H54 (cell line): Measurements from ENCODE around the gene CLK2.

Experiments used
- DNase-seq: peaks from one replicate; pipeline ENCODE4 v3.0.0; 2011; ENCODE audit warnings: low spot score, mixed read lengths; ENCODE audit not compliant: insufficient read length
- FAIRE-seq: peaks from 3 replicates; lab custom pipeline; 2011; peaks lifted over from hg19 to GRCh38; lab: Jason Lieb, UNC
- POLR2A ChIP-seq: IDR thresholded peaks from 2 replicates; pipeline ENCODE4 v1.6.1; 2011; ENCODE audit warnings: low read depth, mild to moderate bottlenecking, low read length

Gene CLK2

GRCh38 chr1:155266553-155266952, 6.8 kb downstream of the CLK2 start:
- DNase-seq, result no peak
- no peak for FAIRE-seq
- no peak for TF ChIP-seq POLR2A

GRCh38 chr1:155263067-155263466, 10.2 kb downstream of the CLK2 start:
- DNase-seq (no peak), FAIRE-seq (no peak)
- no peak for TF ChIP-seq POLR2A

- peak; percentile 68 for FAIRE-seq
- peak; percentile 97 for DNase-seq
- peak; percentile 82 for TF ChIP-seq POLR2A
Measured at GRCh38 chr1:155261852-155262673, 11.2 kb downstream of the CLK2 start, which contains the start of gene SCAMP3. Gene SCAMP3 (minus strand): TSS chr1:155262360. CDS start chr1:155262151, 209 bp downstream.

GRCh38 chr1:155261493-155261851, 11.8 kb downstream of the CLK2 start:
- no peak for FAIRE-seq

GRCh38 chr1:155260276-155260675, 13.0 kb downstream of the CLK2 start:
- FAIRE-seq (no peak), DNase-seq (no peak)
- TF ChIP-seq POLR2A, result no peak

More at GRCh38 chr1:155261493-155261851, 11.8 kb downstream of the CLK2 start:
- DNase-seq, result no peak
- no peak for TF ChIP-seq POLR2A

- TF ChIP-seq POLR2A, result no peak
- FAIRE-seq, result no peak
- no peak for DNase-seq
Measured at GRCh38 chr1:155256058-155256852, 17.0 kb downstream of the CLK2 start.

GRCh38 chr1:155255243-155256007, 17.9 kb downstream of the CLK2 start, which contains the start of gene ENTREP3:
Gene ENTREP3 (minus strand): TSS chr1:155255483. CDS start chr1:155254877, 606 bp downstream.
- peak; percentile 81 for DNase-seq
- FAIRE-seq, result no peak
- peak; percentile 80 for TF ChIP-seq POLR2A

GRCh38 chr1:155254714-155255242, 18.5 kb downstream of the CLK2 start:
- FAIRE-seq (no peak), DNase-seq (peak; percentile 42)
- no peak for TF ChIP-seq POLR2A

- DNase-seq, result peak; percentile 40
- no peak; the same call in 1 of the 2 replicates for TF ChIP-seq POLR2A
- FAIRE-seq, result no peak
Measured at GRCh38 chr1:155254228-155254713, 19.0 kb downstream of the CLK2 start.

- TF ChIP-seq POLR2A, result no peak; the same call in 1 of the 2 replicates
- DNase-seq (no peak), FAIRE-seq (no peak)
Measured at GRCh38 chr1:155253797-155254196, 19.5 kb downstream of the CLK2 start.

- FAIRE-seq (no peak), DNase-seq (no peak)
Measured at GRCh38 chr1:155253208-155253607, 20.1 kb downstream of the CLK2 start.

GRCh38 chr1:155251566-155251965, 21.7 kb downstream of the CLK2 start:
- no peak for TF ChIP-seq POLR2A
- FAIRE-seq (no peak), DNase-seq (no peak)

More at GRCh38 chr1:155253208-155253607, 20.1 kb downstream of the CLK2 start:
- TF ChIP-seq POLR2A, result no peak
